GM13977 (cell line): Measurements from ENCODE around the gene ZNF276.

Experiments used
- DNase-seq: peaks from one replicate; pipeline ENCODE4 v3.0.0; 2012; ENCODE audit warnings: low spot score
- CTCF ChIP-seq: IDR thresholded peaks from 2 replicates; pipeline ENCODE4 v1.5.1; 2012; ENCODE audit warnings: mild to moderate bottlenecking, control low read depth; ENCODE audit not compliant: insufficient read depth; ENCODE audit errors: extremely low read depth, missing control alignments
- in situ Hi-C: fragments of 300-500 bp; cut with MboI; formaldehyde crosslinking; loops from one replicate; pipeline ENCODE4 v1.12.0; 2022; ENCODE audit warnings: low sequenced_read_pairs, low pct_unique_long_range_greater_than_20kb, mixed read lengths, inconsistent platforms; ENCODE audit not compliant: unreplicated experiment

The ZNF276 gene

GRCh38 chr16:89701425-89702406, 19.6 kb upstream of the ZNF276 start, which contains the start of gene SPATA2L:
SPATA2L (minus strand) TSS chr16:89701705; CDS start chr16:89701232, 473 bp downstream.
- in situ Hi-C loops: no loop called here
- peak; percentile 99 for DNase-seq
- TF ChIP-seq CTCF: peak; percentile 35

GRCh38 chr16:89704281-89704680, 17.1 kb upstream of the ZNF276 start:
- no peak for DNase-seq
- TF ChIP-seq CTCF: no peak
- in situ Hi-C loops: no loop called here

GRCh38 chr16:89705006-89705405, 16.3 kb upstream of the ZNF276 start:
- no peak for DNase-seq
- in situ Hi-C loops: no loop called here
- no peak for TF ChIP-seq CTCF

GRCh38 chr16:89706518-89707260, 14.6 kb upstream of the ZNF276 start:
- DNase-seq: no peak
- no peak for TF ChIP-seq CTCF
- in situ Hi-C loops: no loop called here

- DNase-seq: no peak
- no peak for TF ChIP-seq CTCF
- in situ Hi-C loops: no loop called here
These were observed 13.6 kb upstream of the ZNF276 start for GRCh38 chr16:89707695-89708094.

- no peak for TF ChIP-seq CTCF
- no peak for DNase-seq
- in situ Hi-C loops: no loop called here
These were observed 12.8 kb upstream of the ZNF276 start for GRCh38 chr16:89708481-89708931.
